ENCODE results near the gene ASMTL. TPM values are rescaled to one million over a fixed set of nuclear protein-coding genes. Genes with fewer than 3 reads are reported as not detected.
A peak's percentile ranks its signal among the peaks of the same experiment; 100 is the strongest.

The ASMTL gene
- total RNA-seq, 2 donors from 2014 or later: 46.7 to 80.9 TPM

- H3K27ac ChIP-seq (ENCODE audit: low read depth, low read length): no peak overlapping the region
- Mint-ChIP-seq H3K36me3 (ENCODE audit: low read depth) (no peaks in the 10 kb centered on the region), H3K27me3 (ENCODE audit: insufficient read depth) (peaks cover 8% of the 10 kb centered on the region), H3K9me3 (peaks cover 3% of the 10 kb centered on the region), H3K4me1 (no peaks in the 10 kb centered on the region), H3K27ac (no peak overlapping the region), H3K4me3 (no peak overlapping the region)
- no peak overlapping the region for H3K9ac ChIP-seq (ENCODE audit: extremely low read depth, low read length, poor library complexity, severe bottlenecking)
- no peaks in the 10 kb centered on the region for H3K9me3 ChIP-seq (ENCODE audit: control insufficient read depth, low read length)
- H3K4me1 ChIP-seq (ENCODE audit: control insufficient read depth, insufficient read depth, low read length): no peaks in the 10 kb centered on the region
- H3K4me3 ChIP-seq (ENCODE audit: low read length): no peak overlapping the region
- no peaks in the 10 kb centered on the region for H3K36me3 ChIP-seq (ENCODE audit: control insufficient read depth, insufficient read depth, low read length)
- DNase-seq: peak; percentile 47
- 74% methylated on average over 16 to 20 of the region's 20 CpGs for WGBS, 2 experiments (ENCODE audit: insufficient coverage in 1 of 2, insufficient read length in 1 of 2)
- peaks cover 47% of the 10 kb centered on the region for H3K27me3 ChIP-seq (ENCODE audit: control insufficient read depth, insufficient read depth, low read length, poor library complexity, severe bottlenecking)
- TF ChIP-seq, protein P1, sequence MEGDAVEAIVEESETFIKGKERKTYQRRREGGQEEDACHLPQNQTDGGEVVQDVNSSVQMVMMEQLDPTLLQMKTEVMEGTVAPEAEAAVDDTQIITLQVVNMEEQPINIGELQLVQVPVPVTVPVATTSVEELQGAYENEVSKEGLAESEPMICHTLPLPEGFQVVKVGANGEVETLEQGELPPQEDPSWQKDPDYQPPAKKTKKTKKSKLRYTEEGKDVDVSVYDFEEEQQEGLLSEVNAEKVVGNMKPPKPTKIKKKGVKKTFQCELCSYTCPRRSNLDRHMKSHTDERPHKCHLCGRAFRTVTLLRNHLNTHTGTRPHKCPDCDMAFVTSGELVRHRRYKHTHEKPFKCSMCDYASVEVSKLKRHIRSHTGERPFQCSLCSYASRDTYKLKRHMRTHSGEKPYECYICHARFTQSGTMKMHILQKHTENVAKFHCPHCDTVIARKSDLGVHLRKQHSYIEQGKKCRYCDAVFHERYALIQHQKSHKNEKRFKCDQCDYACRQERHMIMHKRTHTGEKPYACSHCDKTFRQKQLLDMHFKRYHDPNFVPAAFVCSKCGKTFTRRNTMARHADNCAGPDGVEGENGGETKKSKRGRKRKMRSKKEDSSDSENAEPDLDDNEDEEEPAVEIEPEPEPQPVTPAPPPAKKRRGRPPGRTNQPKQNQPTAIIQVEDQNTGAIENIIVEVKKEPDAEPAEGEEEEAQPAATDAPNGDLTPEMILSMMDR (conservative IDR thresholded peaks at IDR 0.05): no peak
These were observed 14.4 kb upstream of the ASMTL start for GRCh38 chrX:1466971-1467561.

DNA sequence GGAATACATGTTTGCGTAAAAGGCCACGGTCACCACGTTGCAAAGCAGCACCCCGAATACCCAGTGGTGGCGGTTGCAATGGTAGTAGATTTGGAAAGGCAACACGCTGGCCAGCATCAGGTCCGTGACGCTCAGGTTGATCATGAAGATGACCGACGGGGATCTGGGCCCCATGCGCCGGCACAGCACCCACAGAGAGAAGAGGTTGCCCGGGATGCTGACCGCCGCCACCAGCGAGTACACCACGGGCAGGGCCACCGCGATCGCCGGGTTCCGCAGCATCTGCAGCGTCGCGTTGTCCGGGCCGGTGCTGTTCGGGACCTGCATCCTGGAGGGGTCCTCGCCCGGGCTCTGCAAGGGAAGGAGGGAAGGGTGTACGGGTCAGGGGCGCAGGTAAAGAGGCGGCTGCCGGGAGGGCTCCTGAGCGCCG lies 13.5 kb upstream of the ASMTL start:
- H3K4me1 Mint-ChIP-seq: no peaks in the 10 kb centered on the region
- no peak overlapping the region for H3K4me3 Mint-ChIP-seq
- Histone ChIP-seq H3K4me1 (ENCODE audit: control insufficient read depth, insufficient read depth, low read length) (no peaks in the 10 kb centered on the region), H3K9me3 (ENCODE audit: control insufficient read depth, low read length) (no peaks in the 10 kb centered on the region), H3K27ac (ENCODE audit: low read depth, low read length) (no peak overlapping the region), H3K4me3 (ENCODE audit: low read length) (no peak overlapping the region), H3K36me3 (ENCODE audit: control insufficient read depth, insufficient read depth, low read length) (no peaks in the 10 kb centered on the region), H3K27me3 (ENCODE audit: control insufficient read depth, insufficient read depth, low read length, poor library complexity, severe bottlenecking) (peaks cover 47% of the 10 kb centered on the region), H3K9ac (ENCODE audit: extremely low read depth, low read length, poor library complexity, severe bottlenecking) (no peak overlapping the region)
- no peak overlapping the region for H3K27ac Mint-ChIP-seq
- TF ChIP-seq, protein P1 (conservative IDR thresholded peaks at IDR 0.05): no peak
- WGBS, 2 experiments (ENCODE audit: insufficient coverage in 1 of 2, insufficient read length in 1 of 2): 37 to 53% methylated on average over 23 to 36 of the region's 36 CpGs
- no peaks in the 10 kb centered on the region for H3K36me3 Mint-ChIP-seq (ENCODE audit: low read depth)
- DNase-seq: peak; percentile 34
- H3K9me3 Mint-ChIP-seq: peaks cover 4% of the 10 kb centered on the region
- H3K27me3 Mint-ChIP-seq (ENCODE audit: insufficient read depth): peaks cover 8% of the 10 kb centered on the region

- TF ChIP-seq, protein P1 (conservative IDR thresholded peaks at IDR 0.05): no peak
- no peak overlapping the region for H3K27ac ChIP-seq (ENCODE audit: low read depth, low read length)
- no peak overlapping the region for H3K9ac ChIP-seq (ENCODE audit: extremely low read depth, low read length, poor library complexity, severe bottlenecking)
- Mint-ChIP-seq H3K27ac (no peak overlapping the region), H3K36me3 (ENCODE audit: low read depth) (no peaks in the 10 kb centered on the region), H3K4me1 (no peaks in the 10 kb centered on the region), H3K9me3 (peaks cover 5% of the 10 kb centered on the region), H3K27me3 (ENCODE audit: insufficient read depth) (peaks cover 8% of the 10 kb centered on the region), H3K4me3 (no peak overlapping the region)
- no peaks in the 10 kb centered on the region for H3K9me3 ChIP-seq (ENCODE audit: control insufficient read depth, low read length)
- H3K27me3 ChIP-seq (ENCODE audit: control insufficient read depth, insufficient read depth, low read length, poor library complexity, severe bottlenecking): peaks cover 47% of the 10 kb centered on the region
- no peaks in the 10 kb centered on the region for H3K36me3 ChIP-seq (ENCODE audit: control insufficient read depth, insufficient read depth, low read length)
- no peak for DNase-seq
- 66 to 68% methylated on average over 68 to 75 of the region's 75 CpGs for WGBS, 2 experiments (ENCODE audit: insufficient coverage in 1 of 2, insufficient read length in 1 of 2)
- no peak overlapping the region for H3K4me3 ChIP-seq (ENCODE audit: low read length)
- no peaks in the 10 kb centered on the region for H3K4me1 ChIP-seq (ENCODE audit: control insufficient read depth, insufficient read depth, low read length)
These were observed 12.8 kb upstream of the ASMTL start for GRCh38 chrX:1465286-1466231.
